Mesenchymal stem cell (in vitro differentiated cells and primary cell): ENCODE data around the gene NUMA1.

Experiments used
- DNase-seq: peaks from one replicate; pipeline ENCODE4 v3.0.0-alpha.2; 2013
- H2AFZ ChIP-seq: one replicate; pipeline ENCODE4 v1.6.1; 2013; ENCODE audit warnings: low read depth, mild to moderate bottlenecking, control low read depth, inconsistent platforms, low read length, moderate library complexity
- H2AK5ac ChIP-seq: 2 replicates; pipeline ENCODE4 v1.6.1; 2013; ENCODE audit warnings: low read length, moderate library complexity, mild to moderate bottlenecking, inconsistent platforms; ENCODE audit not compliant: severe bottlenecking
- H2BK120ac ChIP-seq: one replicate; pipeline ENCODE4 v1.6.1; 2013; ENCODE audit warnings: low read depth, mild to moderate bottlenecking, inconsistent platforms, low read length, moderate library complexity
- H2BK12ac ChIP-seq, 2 experiments: one replicate each; pipeline ENCODE4 v1.6.1; 2013; ENCODE audit warnings: inconsistent platforms in 2 of 2, low read length in 2 of 2, mild to moderate bottlenecking in 2 of 2, moderate library complexity in 2 of 2, control low read depth in 1 of 2
- H2BK15ac ChIP-seq: one replicate; pipeline ENCODE4 v1.6.1; 2013; ENCODE audit warnings: mild to moderate bottlenecking, low read depth, inconsistent platforms; ENCODE audit not compliant: poor library complexity, severe bottlenecking
- H2BK5ac ChIP-seq: 2 replicates; pipeline ENCODE4 v1.6.1; 2013; ENCODE audit warnings: low read depth, mild to moderate bottlenecking, low read length, control low read depth, inconsistent platforms; ENCODE audit not compliant: poor library complexity, severe bottlenecking
- H3K14ac ChIP-seq, 2 experiments: one replicate each; pipeline ENCODE4 v1.6.1; 2013; ENCODE audit warnings: inconsistent platforms in 2 of 2, low read length in 2 of 2, control low read depth in 1 of 2, mild to moderate bottlenecking in 1 of 2, moderate library complexity in 1 of 2
- H3K18ac ChIP-seq, 2 experiments: one replicate each; pipeline ENCODE4 v1.6.1; 2013; ENCODE audit warnings: inconsistent platforms in 2 of 2, low read length in 2 of 2, control low read depth in 1 of 2, low read depth in 1 of 2, mild to moderate bottlenecking in 1 of 2
- H3K23ac ChIP-seq, 2 experiments: one replicate each; pipeline ENCODE4 v1.6.1; 2013; ENCODE audit warnings: inconsistent platforms in 2 of 2, low read length in 2 of 2, mild to moderate bottlenecking in 2 of 2, moderate library complexity in 2 of 2, control low read depth in 1 of 2
- H3K27ac ChIP-seq: 2 replicates; pipeline ENCODE4 v1.5.1; 2013; ENCODE audit warnings: mild to moderate bottlenecking, moderate library complexity, low read length, control low read depth, inconsistent platforms; ENCODE audit not compliant: poor library complexity, severe bottlenecking
- H3K27me3 ChIP-seq, 2 experiments: 2 replicates each; pipeline versions ENCODE4 v1.6.1 to v1.7.0; 2013; ENCODE audit warnings: low read length in 2 of 2, mild to moderate bottlenecking in 2 of 2, moderate library complexity in 2 of 2, control low read depth in 1 of 2, inconsistent platforms in 1 of 2; ENCODE audit not compliant: control insufficient read depth in 1 of 2, insufficient read depth in 1 of 2
- H3K36me3 ChIP-seq, 2 experiments: 2 replicates each; pipeline versions ENCODE4 v1.6.1 to v1.7.0; 2013; ENCODE audit warnings: low read length in 2 of 2, control low read depth in 1 of 2, inconsistent platforms in 1 of 2, low read depth in 1 of 2, mild to moderate bottlenecking in 1 of 2; ENCODE audit not compliant: insufficient read depth in 2 of 2, control insufficient read depth in 1 of 2
- H3K4ac ChIP-seq, 2 experiments: one replicate each; pipeline ENCODE4 v1.6.1; 2013; ENCODE audit warnings: inconsistent platforms in 2 of 2, low read length in 2 of 2, mild to moderate bottlenecking in 2 of 2, moderate library complexity in 2 of 2, control low read depth in 1 of 2, low read depth in 1 of 2
- H3K4me1 ChIP-seq: 2 replicates; pipeline ENCODE4 v1.6.1; 2013; ENCODE audit warnings: low read depth, low read length, control low read depth; ENCODE audit not compliant: control insufficient read depth, insufficient read depth
- H3K4me2 ChIP-seq: 2 replicates; pipeline ENCODE4 v1.6.1; 2013; ENCODE audit warnings: low read length, mild to moderate bottlenecking, inconsistent platforms; ENCODE audit not compliant: poor library complexity, severe bottlenecking
- H3K4me3 ChIP-seq, 2 experiments: 2 replicates each; pipeline versions ENCODE4 v1.5.1 to v1.7.0; 2013; ENCODE audit warnings: low read length in 2 of 2, mild to moderate bottlenecking in 2 of 2, control low read depth in 1 of 2, low read depth in 1 of 2; ENCODE audit not compliant: insufficient read depth in 1 of 2
- H3K79me1 ChIP-seq: replicated peaks from 2 replicates; pipeline ENCODE4 v1.6.1; 2013; ENCODE audit warnings: mild to moderate bottlenecking, control low read depth, low read length, inconsistent platforms; ENCODE audit not compliant: poor library complexity, severe bottlenecking
- H3K9ac ChIP-seq: 2 replicates; pipeline ENCODE4 v1.7.0; 2013; ENCODE audit warnings: mild to moderate bottlenecking, low read length, moderate library complexity
- H3K9me3 ChIP-seq: 2 replicates; pipeline ENCODE4 v1.7.0; 2013; ENCODE audit warnings: mild to moderate bottlenecking, low read length; ENCODE audit not compliant: control insufficient read depth
- H4K8ac ChIP-seq: one replicate; pipeline ENCODE4 v1.6.1; 2013; ENCODE audit warnings: inconsistent platforms, mild to moderate bottlenecking, low read length, moderate library complexity
- H4K91ac ChIP-seq: one replicate; pipeline ENCODE4 v1.6.1; 2013; ENCODE audit warnings: mild to moderate bottlenecking, low read length, inconsistent platforms
- WGBS: methylation state at CpG from one replicate; pipeline ENCODE4 v1.1.7; 2013; ENCODE audit warnings: mixed read lengths; 5-methylcytosine and 5-hydroxymethylcytosine counted together

The NUMA1 gene

GRCh38 chr11:71999798-72000197 is 80.5 kb downstream of the NUMA1 start:
- Histone ChIP-seq H3K79me1 (peaks cover 35% of the 10 kb centered on the region), H3K27me3 (no peaks in the 10 kb centered on the region), H2BK120ac (no peak overlapping the region), H4K91ac (no peak overlapping the region), H3K4me3 (peak overlapping the region in 1 of 2 experiments; percentile 3), H2BK15ac (no peak overlapping the region), H3K9me3 (no peaks in the 10 kb centered on the region), H3K14ac (no peak overlapping the region), H3K4me2 (no peak overlapping the region), H3K18ac (no peak overlapping the region), H3K27ac (peak overlapping the region; percentile 21), H3K23ac (no peak overlapping the region), H3K9ac (peak overlapping the region; percentile 7), H4K8ac (no peak overlapping the region), H2AK5ac (no peak overlapping the region), H3K4ac (no peak overlapping the region), H3K36me3 (peaks cover 46 to 85% of the 10 kb centered on the region in 2 experiments), H3K4me1 (peaks cover 27% of the 10 kb centered on the region), H2BK12ac (no peak overlapping the region), H2BK5ac (no peak overlapping the region), H2AFZ (no peak overlapping the region)
- no peak for DNase-seq
- 93% methylated on average over 8 of the region's 8 CpGs for WGBS

GRCh38 chr11:71999362-71999761 is 81.0 kb downstream of the NUMA1 start:
- H3K9ac ChIP-seq: peak overlapping the region; percentile 7
- no peak overlapping the region for H3K4ac ChIP-seq
- no peak overlapping the region for H4K91ac ChIP-seq
- H2AFZ ChIP-seq: no peak overlapping the region
- no peaks in the 10 kb centered on the region for H3K9me3 ChIP-seq
- peak overlapping the region in 1 of 2 experiments; percentile 3 for H3K4me3 ChIP-seq
- no peak overlapping the region for H2BK120ac ChIP-seq
- no peak overlapping the region for H3K14ac ChIP-seq
- peak; percentile 65 for DNase-seq
- no peak overlapping the region for H3K4me2 ChIP-seq
- peaks cover 27% of the 10 kb centered on the region for H3K4me1 ChIP-seq
- H2BK5ac ChIP-seq: no peak overlapping the region
- no peak overlapping the region for H4K8ac ChIP-seq
- WGBS: 52% methylated on average over 2 of the region's 2 CpGs
- H3K23ac ChIP-seq: no peak overlapping the region
- no peaks in the 10 kb centered on the region for H3K27me3 ChIP-seq
- H2AK5ac ChIP-seq: no peak overlapping the region
- H2BK12ac ChIP-seq: no peak overlapping the region
- no peak overlapping the region for H2BK15ac ChIP-seq
- H3K79me1 ChIP-seq: peaks cover 37% of the 10 kb centered on the region
- H3K27ac ChIP-seq: peak overlapping the region; percentile 21
- no peak overlapping the region for H3K18ac ChIP-seq
- H3K36me3 ChIP-seq: peaks cover 41 to 84% of the 10 kb centered on the region in 2 experiments

GRCh38 chr11:71998649-71999310 is 81.6 kb downstream of the NUMA1 start, which contains the start of gene IL18BP:
TSS of gene IL18BP (plus strand) at chr11:71998909. CDS start at chr11:71999985, 1,076 bp downstream.
- Histone ChIP-seq H3K9ac (peak within 1 kb of the TSS; percentile 7), H3K4me3 (peak within 1 kb of the TSS in 1 of 2 experiments; percentile 3), H3K36me3 (peaks cover 35 to 78% of the 10 kb centered on the region in 2 experiments), H3K9me3 (no peaks in the 10 kb centered on the region), H2BK120ac (no peak within 1 kb of the TSS), H2BK15ac (no peak within 1 kb of the TSS), H3K18ac (no peak within 1 kb of the TSS), H3K14ac (no peak within 1 kb of the TSS), H4K91ac (no peak within 1 kb of the TSS), H3K27ac (peak within 1 kb of the TSS; percentile 21), H3K4ac (no peak within 1 kb of the TSS), H3K79me1 (peaks cover 35% of the 10 kb centered on the region), H3K4me1 (peaks cover 27% of the 10 kb centered on the region), H3K4me2 (no peak within 1 kb of the TSS), H3K23ac (no peak within 1 kb of the TSS), H3K27me3 (no peaks in the 10 kb centered on the region), H2AK5ac (no peak within 1 kb of the TSS), H4K8ac (no peak within 1 kb of the TSS), H2BK12ac (no peak within 1 kb of the TSS), H2AFZ (no peak within 1 kb of the TSS), H2BK5ac (no peak within 1 kb of the TSS)
- WGBS: 95% methylated on average over 11 of the region's 11 CpGs
- DNase-seq: no peak

GRCh38 chr11:71998061-71998460 is 82.3 kb downstream of the NUMA1 start:
- no peak overlapping the region for H2BK120ac ChIP-seq
- peaks cover 31 to 71% of the 10 kb centered on the region in 2 experiments for H3K36me3 ChIP-seq
- no peak overlapping the region for H4K8ac ChIP-seq
- H3K18ac ChIP-seq: no peak overlapping the region
- H2BK5ac ChIP-seq: no peak overlapping the region
- H2AK5ac ChIP-seq: no peak overlapping the region
- H3K4me1 ChIP-seq: peaks cover 27% of the 10 kb centered on the region
- no peak overlapping the region for H4K91ac ChIP-seq
- H3K23ac ChIP-seq: no peak overlapping the region
- H2BK12ac ChIP-seq: no peak overlapping the region
- no peak overlapping the region for H3K9ac ChIP-seq
- DNase-seq: no peak
- H3K4me2 ChIP-seq: no peak overlapping the region
- H3K27ac ChIP-seq: no peak overlapping the region
- H3K27me3 ChIP-seq: no peaks in the 10 kb centered on the region
- H3K9me3 ChIP-seq: no peaks in the 10 kb centered on the region
- WGBS: 100% methylated on average over 1 of the region's 2 CpGs
- H3K14ac ChIP-seq: no peak overlapping the region
- no peak overlapping the region for H2AFZ ChIP-seq
- H3K79me1 ChIP-seq: peaks cover 37% of the 10 kb centered on the region
- H2BK15ac ChIP-seq: no peak overlapping the region
- H3K4ac ChIP-seq: no peak overlapping the region
- no peak overlapping the region for H3K4me3 ChIP-seq
